Uterus (tissue), 2 donors: Measurements from ENCODE around the gene HMCN1.

Source experiments
- POLR2A ChIP-seq, 2 donors: fragments of 450-650 bp; IDR thresholded peaks; one replicate each; pipeline ENCODE4 v1.6.1; 2016; ENCODE audit warnings: antibody characterized with exemption in 2 of 2, mild to moderate bottlenecking in 1 of 2, moderate library complexity in 1 of 2
- TF ChIP-seq, protein P1 (sequence below), 4 experiments: fragments of 200-600 bp in 2 of 4; fragments of 450-650 bp in 2 of 4; sonication (generic) in 2 of 4; IDR thresholded peaks; one replicate each; pipeline ENCODE4 v1.5.1; 2016 to 2019; ENCODE audit warnings: antibody characterized with exemption in 4 of 4, mild to moderate bottlenecking in 2 of 4, moderate library complexity in 1 of 4

DNA sequence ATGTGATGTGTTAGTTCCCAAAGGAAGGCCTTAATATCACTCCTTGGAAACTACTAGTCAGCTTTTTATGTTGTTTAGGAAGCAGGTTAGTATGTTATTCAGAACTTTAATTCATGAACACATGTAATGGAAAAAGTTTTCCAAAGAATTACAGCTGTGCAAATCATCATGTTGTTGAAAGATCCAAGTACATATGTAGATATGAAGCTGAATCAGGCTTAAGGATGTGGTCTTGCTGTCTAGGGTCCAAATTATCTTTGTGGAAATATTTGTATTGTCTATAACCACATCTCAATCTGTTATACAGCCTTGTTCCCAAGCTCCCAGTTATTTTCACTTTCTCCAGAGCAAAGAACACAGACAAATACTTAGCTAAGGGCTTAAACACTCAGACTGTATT is 409.3 kb downstream of the HMCN1 start:
- TF ChIP-seq, protein P1, sequence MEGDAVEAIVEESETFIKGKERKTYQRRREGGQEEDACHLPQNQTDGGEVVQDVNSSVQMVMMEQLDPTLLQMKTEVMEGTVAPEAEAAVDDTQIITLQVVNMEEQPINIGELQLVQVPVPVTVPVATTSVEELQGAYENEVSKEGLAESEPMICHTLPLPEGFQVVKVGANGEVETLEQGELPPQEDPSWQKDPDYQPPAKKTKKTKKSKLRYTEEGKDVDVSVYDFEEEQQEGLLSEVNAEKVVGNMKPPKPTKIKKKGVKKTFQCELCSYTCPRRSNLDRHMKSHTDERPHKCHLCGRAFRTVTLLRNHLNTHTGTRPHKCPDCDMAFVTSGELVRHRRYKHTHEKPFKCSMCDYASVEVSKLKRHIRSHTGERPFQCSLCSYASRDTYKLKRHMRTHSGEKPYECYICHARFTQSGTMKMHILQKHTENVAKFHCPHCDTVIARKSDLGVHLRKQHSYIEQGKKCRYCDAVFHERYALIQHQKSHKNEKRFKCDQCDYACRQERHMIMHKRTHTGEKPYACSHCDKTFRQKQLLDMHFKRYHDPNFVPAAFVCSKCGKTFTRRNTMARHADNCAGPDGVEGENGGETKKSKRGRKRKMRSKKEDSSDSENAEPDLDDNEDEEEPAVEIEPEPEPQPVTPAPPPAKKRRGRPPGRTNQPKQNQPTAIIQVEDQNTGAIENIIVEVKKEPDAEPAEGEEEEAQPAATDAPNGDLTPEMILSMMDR (IDR thresholded peaks at IDR 0.05), result no peak
- TF ChIP-seq POLR2A (IDR thresholded peaks at IDR 0.05), result no peak
